ENCODE data around the gene DSPP.
"Not testable (repeated sequence)": the region's sequence is repeated elsewhere in the genome, so short reads cannot be mapped to it uniquely, and the experiment has no call there.

Gene DSPP

GRCh38 chr4:87608229-87608628 is at the start of gene DSPP:
DSPP (plus strand) TSS chr4:87608529; CDS start chr4:87610909, 2,380 bp downstream.
- no peak for DNase-seq (ENCODE audit: low spot score)

- no peak for DNase-seq (ENCODE audit: low spot score)
These were observed 49.1 kb upstream of the DSPP start for GRCh38 chr4:87559090-87559837.

DNA sequence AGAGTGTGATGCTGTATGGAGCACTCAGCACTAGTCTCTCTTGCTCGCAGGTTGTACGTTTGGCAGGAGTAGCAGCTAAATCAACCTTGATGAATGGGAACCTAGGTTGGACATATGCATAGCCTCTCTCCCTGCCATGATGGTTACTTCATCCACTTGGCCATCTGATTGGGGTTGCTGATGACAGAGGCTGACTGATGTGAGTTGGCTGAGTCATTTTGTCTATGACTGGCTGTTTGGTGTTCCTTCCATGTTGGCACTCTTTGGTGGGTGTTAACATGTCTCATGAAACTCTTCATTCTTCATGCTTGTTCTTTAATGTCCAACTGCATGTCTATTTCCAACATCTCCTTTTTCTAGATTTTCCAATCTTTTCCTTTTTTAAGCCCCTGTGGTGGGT is 47.5 kb upstream of the DSPP start:
- no peak for DNase-seq (ENCODE audit: low spot score)

DNA sequence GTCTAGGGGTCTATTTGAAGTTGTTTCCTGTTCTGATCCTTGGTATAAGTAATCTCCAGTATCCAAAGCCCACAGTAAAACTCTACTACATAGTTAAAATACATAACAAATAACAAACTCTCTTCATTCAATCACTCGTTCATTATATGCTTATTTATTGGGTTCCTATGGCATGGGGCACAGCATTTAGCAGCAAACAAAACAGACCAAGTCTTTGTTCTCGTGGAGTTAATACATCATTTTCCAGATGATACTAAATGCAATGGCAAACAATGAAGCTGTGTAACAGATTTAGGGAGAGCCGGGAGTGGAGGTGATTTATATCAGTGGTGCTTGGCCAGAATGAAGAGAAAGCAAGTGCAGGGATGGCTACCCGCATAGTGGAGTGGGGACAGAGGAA is 42.6 kb upstream of the DSPP start:
- DNase-seq (ENCODE audit: low spot score) = no peak

DNA sequence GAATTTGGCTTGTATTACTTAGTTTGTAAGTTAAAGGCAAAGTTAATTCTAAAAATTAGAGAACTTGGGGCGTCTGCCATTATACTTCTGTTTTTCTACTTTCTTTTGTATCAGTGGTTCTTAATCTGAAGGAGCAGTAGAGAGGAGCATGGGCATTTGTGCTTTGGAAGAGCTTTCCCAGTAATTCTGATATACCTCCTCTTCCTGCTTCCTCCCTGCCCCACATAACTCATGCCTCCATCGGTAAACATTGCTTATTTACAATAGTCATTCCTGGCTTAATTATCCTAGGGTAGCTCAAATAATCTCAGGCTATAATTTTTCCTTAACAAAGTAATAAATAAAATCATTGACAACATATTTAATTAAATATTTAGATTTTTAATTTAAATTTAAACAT is 42.1 kb upstream of the DSPP start:
- DNase-seq (ENCODE audit: low spot score) = no peak

- DNase-seq (ENCODE audit: low spot score) = no peak
These were observed 41.1 kb upstream of the DSPP start for GRCh38 chr4:87567191-87567590.

DNA sequence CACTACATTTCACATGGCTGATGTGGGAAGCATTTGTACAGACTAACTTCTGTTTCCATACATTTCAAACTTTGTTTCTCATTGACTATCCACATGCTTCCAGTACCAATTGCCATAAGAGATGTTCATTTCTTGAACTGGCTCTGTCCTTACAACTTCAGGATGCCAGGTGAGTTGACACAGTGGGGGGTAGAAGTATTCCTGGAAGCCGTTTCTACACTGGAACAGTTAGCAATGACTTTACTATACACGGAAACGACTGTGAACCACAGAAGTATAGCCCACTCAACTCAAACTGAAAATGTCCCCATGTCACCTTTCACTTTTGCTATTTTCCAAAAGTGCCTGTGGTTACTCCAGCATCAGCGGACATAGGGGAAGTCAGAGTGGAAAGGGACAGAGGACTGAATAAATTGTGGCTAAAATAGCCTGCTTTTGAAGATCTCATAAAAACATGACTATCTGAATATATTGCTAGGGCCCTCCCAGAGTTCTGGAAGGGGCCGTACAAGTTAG is 38.0 kb upstream of the DSPP start:
- no peak for DNase-seq (ENCODE audit: low spot score)

- not testable (repeated sequence) for DNase-seq (ENCODE audit: low spot score)
These were observed 34.0 kb upstream of the DSPP start for GRCh38 chr4:87574376-87574775.

DNA sequence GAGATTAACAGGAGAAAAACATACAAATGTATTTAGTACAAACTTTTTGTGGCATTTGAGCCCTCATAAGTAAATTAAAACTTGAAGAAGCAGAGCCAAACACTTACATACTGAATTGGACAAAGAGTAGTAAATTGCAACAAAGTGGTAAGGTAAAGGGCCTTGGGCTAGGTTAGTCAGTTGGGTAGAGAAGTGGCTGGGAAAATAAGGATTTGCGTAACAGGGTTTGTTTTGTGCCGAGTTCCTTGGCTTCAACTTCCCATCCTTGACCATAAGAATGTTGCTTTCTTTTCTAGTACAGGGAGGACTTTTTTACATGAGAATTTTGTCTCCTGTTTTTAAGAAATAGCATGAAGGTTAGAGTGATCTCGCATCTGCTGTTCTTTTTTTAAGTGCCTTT is 33.3 kb upstream of the DSPP start:
- no peak for DNase-seq (ENCODE audit: low spot score)

- no peak for DNase-seq (ENCODE audit: low spot score)
These were observed 32.9 kb upstream of the DSPP start for GRCh38 chr4:87575408-87575807.

DNA sequence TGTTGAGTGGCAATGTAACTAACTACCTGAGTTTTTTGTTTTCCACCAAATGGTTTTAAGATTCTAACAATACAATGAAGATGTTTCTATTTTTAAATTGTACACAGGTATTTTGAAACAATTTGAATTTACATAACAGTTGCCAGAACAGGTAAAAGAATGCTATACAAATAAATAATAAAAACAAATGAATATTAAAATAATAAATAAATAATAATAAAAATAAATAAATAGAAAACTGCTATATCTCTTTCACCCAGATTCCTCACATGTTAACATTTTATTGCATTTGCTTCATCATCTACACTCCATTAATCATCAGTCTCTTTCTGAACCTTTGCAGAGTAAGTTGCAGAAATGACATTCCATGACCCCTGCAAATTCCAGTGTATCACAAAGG is 32.3 kb upstream of the DSPP start:
- DNase-seq (ENCODE audit: low spot score) = no peak

DNA sequence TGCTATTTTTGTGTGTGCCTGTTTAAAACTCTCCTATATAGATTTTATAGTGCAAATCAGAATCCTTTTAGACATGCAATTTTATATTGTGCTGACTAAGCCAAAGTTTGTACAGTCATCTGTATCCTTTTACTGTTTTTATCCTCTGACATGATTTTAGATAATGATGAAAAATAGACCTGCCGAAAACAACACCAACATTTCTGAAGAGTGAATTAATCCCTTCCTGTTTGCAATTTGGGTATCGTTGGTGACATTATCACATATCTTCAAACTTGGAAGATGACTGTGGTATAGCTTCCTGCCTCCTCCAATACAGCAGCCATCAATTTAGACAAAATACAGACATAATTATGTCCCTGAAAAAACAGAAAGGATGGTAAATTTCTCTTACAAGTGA is 28.9 kb upstream of the DSPP start:
- DNase-seq (ENCODE audit: low spot score) = no peak

GRCh38 chr4:87580057-87580456 is 28.3 kb upstream of the DSPP start:
- no peak for DNase-seq (ENCODE audit: low spot score)

- DNase-seq (ENCODE audit: low spot score) = no peak
These were observed 24.0 kb upstream of the DSPP start for GRCh38 chr4:87584222-87584908.

GRCh38 chr4:87589531-87589930 is 18.8 kb upstream of the DSPP start:
- DNase-seq (ENCODE audit: low spot score) = no peak

GRCh38 chr4:87592124-87592523 is 16.2 kb upstream of the DSPP start:
- DNase-seq (ENCODE audit: low spot score) = no peak

DNA sequence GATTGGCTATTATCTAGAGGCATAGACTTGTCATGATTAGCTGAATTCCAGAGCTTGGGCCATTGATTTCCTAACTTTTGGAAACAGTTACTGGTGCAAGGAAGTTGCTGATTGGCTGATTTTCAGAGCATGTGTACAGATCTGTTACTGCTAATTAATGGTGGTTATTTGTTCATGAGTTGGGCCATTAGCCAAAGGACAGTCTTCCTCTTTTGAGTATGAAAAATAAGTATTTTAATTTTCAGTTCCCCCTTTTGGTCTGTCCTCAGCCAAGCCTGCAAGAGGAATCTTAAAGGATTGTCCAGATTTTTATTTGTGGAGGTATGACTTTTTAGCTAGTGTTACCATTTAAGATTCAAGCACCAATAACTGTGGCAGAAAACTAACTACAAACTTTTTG is 7.0 kb upstream of the DSPP start:
- no peak for DNase-seq (ENCODE audit: low spot score)

- no peak for DNase-seq (ENCODE audit: low spot score)
These were observed 6.1 kb downstream of the DSPP start for GRCh38 chr4:87614292-87614890.

DNA sequence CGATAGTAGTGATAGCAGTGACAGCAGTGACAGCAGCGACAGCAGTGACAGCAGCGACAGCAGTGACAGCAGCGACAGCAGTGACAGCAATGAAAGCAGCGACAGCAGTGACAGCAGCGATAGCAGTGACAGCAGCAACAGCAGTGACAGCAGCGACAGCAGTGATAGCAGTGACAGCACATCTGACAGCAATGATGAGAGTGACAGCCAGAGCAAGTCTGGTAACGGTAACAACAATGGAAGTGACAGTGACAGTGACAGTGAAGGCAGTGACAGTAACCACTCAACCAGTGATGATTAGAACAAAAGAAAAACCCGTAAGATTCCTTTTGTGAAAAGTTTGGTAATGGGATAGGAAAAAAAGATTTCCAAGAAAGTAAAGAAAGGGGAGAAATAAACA is 7.9 kb downstream of the DSPP start:
- DNase-seq (ENCODE audit: low spot score) = no peak

DNA sequence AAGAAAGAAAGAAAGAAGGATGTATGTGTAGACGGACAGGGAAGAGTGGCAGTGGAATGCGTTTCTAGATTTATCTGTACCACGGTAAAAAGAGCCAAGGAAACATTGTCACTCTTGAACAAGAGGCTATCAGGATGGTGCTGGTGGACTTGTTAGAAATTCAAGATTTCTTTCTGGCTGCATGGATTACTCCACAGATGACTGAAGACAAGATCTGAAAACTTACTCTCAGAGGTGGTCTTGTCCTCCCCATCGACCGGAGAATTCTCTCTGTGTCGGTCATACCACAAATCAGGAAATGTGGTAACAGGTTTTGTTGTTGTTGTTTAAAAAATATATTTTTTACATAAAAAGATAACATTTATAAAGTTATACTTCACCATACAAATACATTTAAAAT is 11.8 kb downstream of the DSPP start:
- DNase-seq (ENCODE audit: low spot score) = no peak

DNA sequence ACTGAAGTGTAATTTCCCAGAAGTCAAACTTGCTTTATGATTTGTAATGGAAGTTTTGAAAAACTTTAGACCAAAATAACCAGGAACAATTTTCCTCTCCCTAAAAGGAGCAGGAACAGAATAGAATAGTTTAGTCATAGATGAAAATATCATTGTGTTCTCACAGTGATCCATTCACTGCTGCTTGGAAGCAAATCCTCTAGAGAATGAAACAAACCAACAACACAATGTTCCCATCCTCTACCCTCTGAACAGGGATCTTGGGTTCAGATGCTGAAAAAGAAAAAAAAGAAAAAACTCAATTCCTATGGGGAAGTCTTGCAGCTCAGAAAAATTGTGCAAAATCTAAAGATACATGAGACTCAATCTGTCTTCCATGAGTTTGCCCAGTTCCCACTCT is 12.2 kb downstream of the DSPP start:
- no peak for DNase-seq (ENCODE audit: low spot score)

GRCh38 chr4:87622303-87622702 is 14.0 kb downstream of the DSPP start:
- DNase-seq (ENCODE audit: low spot score) = no peak

DNA sequence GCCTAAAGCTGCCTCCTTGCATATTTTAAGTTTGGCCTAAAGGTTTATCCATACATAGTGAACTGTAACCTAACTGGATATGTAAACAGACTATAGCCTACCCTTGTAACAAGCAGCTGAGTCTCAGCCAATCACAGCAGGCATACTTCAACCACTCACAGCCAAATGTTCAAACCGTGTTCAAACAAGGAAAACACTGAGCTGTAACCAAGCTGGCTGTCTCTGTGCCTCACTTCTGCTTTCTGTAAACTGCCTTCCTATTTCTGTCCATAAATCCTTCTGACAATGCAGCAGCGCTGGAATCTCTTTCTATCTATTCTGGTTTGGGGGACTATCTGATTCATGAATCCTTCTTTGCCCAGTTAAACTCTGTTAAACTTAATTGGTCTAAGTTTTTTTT is 16.4 kb downstream of the DSPP start:
- DNase-seq (ENCODE audit: low spot score) = no peak

Measured in hematopoietic multipotent progenitor cell treated with erythropoietin and hydrocortisone succinate and interleukin-3 and kit ligand, for 15 days (in vitro differentiated cells).